ENCODE measurements around the gene ATP8A2.

ATP8A2 gene

GRCh38 chr13:25645681-25646080, 273.9 kb downstream of the ATP8A2 start:
- no peak for DNase-seq

GRCh38 chr13:25649001-25649633, 277.3 kb downstream of the ATP8A2 start:
- DNase-seq, result no peak

- DNase-seq, result no peak
These were observed 281.0 kb downstream of the ATP8A2 start for GRCh38 chr13:25652764-25653163.

GRCh38 chr13:25654322-25654721, 282.5 kb downstream of the ATP8A2 start:
- no peak for DNase-seq

GRCh38 chr13:25657157-25657556, 285.4 kb downstream of the ATP8A2 start:
- no peak for DNase-seq

- DNase-seq, result no peak
These were observed 287.5 kb downstream of the ATP8A2 start for GRCh38 chr13:25659091-25659795.

- no peak for DNase-seq
These were observed 289.2 kb downstream of the ATP8A2 start for GRCh38 chr13:25660996-25661395.

GRCh38 chr13:25662516-25662915, 290.7 kb downstream of the ATP8A2 start:
- DNase-seq, result no peak

- DNase-seq, result no peak
These were observed 296.6 kb downstream of the ATP8A2 start for GRCh38 chr13:25668345-25668744.

GRCh38 chr13:25673711-25674110, 301.9 kb downstream of the ATP8A2 start:
- DNase-seq, result no peak

GRCh38 chr13:25674371-25674770, 302.6 kb downstream of the ATP8A2 start:
- DNase-seq, result no peak

- no peak for DNase-seq
These were observed 303.3 kb downstream of the ATP8A2 start for GRCh38 chr13:25675060-25675459.

- DNase-seq, result no peak
These were observed 306.2 kb downstream of the ATP8A2 start for GRCh38 chr13:25677956-25678355.

GRCh38 chr13:25678398-25678797, 306.6 kb downstream of the ATP8A2 start:
- DNase-seq, result no peak

- no peak for DNase-seq
These were observed 307.4 kb downstream of the ATP8A2 start for GRCh38 chr13:25679159-25679558.

GRCh38 chr13:25679936-25680335, 308.2 kb downstream of the ATP8A2 start:
- DNase-seq, result no peak

GRCh38 chr13:25682276-25682675, 310.5 kb downstream of the ATP8A2 start:
- DNase-seq, result no peak

- no peak for DNase-seq
These were observed 311.3 kb downstream of the ATP8A2 start for GRCh38 chr13:25683056-25683455.

- no peak for DNase-seq
These were observed 312.0 kb downstream of the ATP8A2 start for GRCh38 chr13:25683662-25684370.

- DNase-seq, result no peak
These were observed 312.7 kb downstream of the ATP8A2 start for GRCh38 chr13:25684491-25684890.

GRCh38 chr13:25686831-25687470, 315.2 kb downstream of the ATP8A2 start:
- no peak for DNase-seq

- no peak for DNase-seq
These were observed 315.9 kb downstream of the ATP8A2 start for GRCh38 chr13:25687471-25688225.

GRCh38 chr13:25688536-25688935, 316.8 kb downstream of the ATP8A2 start:
- no peak for DNase-seq

Measured in activated CD4-positive, alpha-beta T cell treated with anti-CD3 and anti-CD28 coated beads, Interleukin-2, Interleukin-6, amounts not matched to agents 100 ng/mL and 50 ng/mL, durations not matched to agents 16 hours and 8 hours (primary cell).